Stimulated activated naive B cell treated with anti-CD40 and anti-IgM and Interleukin-4, amounts not matched to agents 10 μg/mL and 1 μg/mL and 100 μg/mL, for 72 hours (primary cell): ENCODE data around the gene MAN2B1.

Experiments
- ATAC-seq, 2 donors: fragments of 150-1000 bp; cut with Tn5 transposase; replicated peaks; 2 replicates each; pipeline ENCODE4 v1.10.0; 2021; ENCODE audit warnings: moderate library complexity in 1 of 2
- DNase-seq: peaks from one replicate; pipeline ENCODE4 v3.0.0; 2021
- H3K27ac Mint-ChIP-seq: one replicate; pipeline ENCODE4 v1.8.0; 2022; ENCODE audit warnings: mild to moderate bottlenecking, mixed read lengths
- H3K27me3 Mint-ChIP-seq, 2 donors: one replicate each; pipeline ENCODE4 v1.8.0; 2022; ENCODE audit warnings: mixed read lengths in 2 of 2
- H3K36me3 Mint-ChIP-seq, 2 donors: one replicate each; pipeline ENCODE4 v1.8.0; 2022; ENCODE audit warnings: mixed read lengths in 2 of 2, mild to moderate bottlenecking in 1 of 2
- H3K4me1 Mint-ChIP-seq, 2 donors: one replicate each; pipeline ENCODE4 v1.8.0; 2022; ENCODE audit warnings: mixed read lengths in 2 of 2, mild to moderate bottlenecking in 1 of 2
- H3K4me3 Mint-ChIP-seq, 2 donors: one replicate each; pipeline ENCODE4 v1.8.0; 2022; ENCODE audit warnings: mild to moderate bottlenecking in 2 of 2, mixed read lengths in 2 of 2, moderate library complexity in 1 of 2
- H3K9me3 Mint-ChIP-seq, 2 donors: one replicate each; pipeline ENCODE4 v1.8.0; 2022; ENCODE audit warnings: mixed read lengths in 2 of 2, mild to moderate bottlenecking in 1 of 2

The MAN2B1 gene

DNA sequence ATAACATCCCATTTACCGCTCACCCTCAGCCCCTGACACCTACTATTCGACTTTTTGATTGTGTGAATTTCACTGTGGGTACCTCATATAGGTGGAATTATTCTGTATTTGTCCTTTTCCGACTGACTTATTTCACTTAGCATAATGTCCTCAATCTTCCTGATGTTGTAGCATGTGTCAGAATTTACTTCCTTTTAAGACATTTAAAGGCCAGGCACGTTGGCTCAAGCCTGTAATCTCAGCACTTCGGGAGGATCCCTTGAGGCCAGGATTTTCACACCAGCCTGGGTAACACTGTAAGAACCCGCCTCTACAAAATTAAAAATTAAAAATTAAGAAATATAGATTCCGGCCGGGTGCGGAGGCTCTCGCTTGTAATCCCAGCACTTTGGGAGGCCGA lies 68.9 kb downstream of the MAN2B1 start:
- no peaks in the 10 kb centered on the region for H3K27me3 Mint-ChIP-seq
- ATAC-seq = no peak
- H3K36me3 Mint-ChIP-seq = peaks cover 16 to 29% of the 10 kb centered on the region in 2 donors
- H3K9me3 Mint-ChIP-seq = no peaks in the 10 kb centered on the region
- no peak for DNase-seq
- H3K4me3 Mint-ChIP-seq = no peak overlapping the region
- no peaks in the 10 kb centered on the region for H3K4me1 Mint-ChIP-seq
- no peak overlapping the region for H3K27ac Mint-ChIP-seq

DNA sequence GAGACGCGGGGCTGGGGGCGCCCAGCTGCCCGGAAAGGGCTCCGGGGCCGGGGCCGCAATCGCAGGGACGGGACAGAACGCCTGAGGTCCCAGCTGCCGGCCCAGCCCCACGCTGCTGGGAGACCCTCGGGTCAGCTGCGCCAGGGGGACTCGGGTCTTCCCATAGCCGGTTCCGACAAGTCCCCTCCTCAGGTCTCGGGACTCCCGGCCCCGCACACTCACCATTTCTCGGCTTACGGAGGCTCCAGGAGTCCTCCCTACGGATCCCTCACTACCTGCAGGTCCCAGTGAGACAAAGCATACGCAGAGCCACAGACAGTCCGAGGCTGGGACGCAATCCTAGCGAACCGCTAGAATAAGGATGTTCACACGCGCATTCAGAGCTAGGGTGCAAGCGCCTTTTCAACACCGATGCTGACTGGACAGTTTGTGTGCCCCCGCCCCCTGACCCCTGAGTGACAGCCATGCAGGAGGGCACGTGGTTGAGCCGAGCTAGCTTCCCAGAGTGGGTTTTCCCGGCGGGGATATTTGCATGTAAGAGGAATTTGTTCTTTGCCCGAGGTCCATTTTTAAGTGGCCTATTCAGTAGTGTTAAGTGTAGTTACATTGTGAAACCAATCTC lies 69.5 kb downstream of the MAN2B1 start:
- no peaks in the 10 kb centered on the region for H3K4me1 Mint-ChIP-seq
- peaks cover 14 to 28% of the 10 kb centered on the region in 2 donors for H3K36me3 Mint-ChIP-seq

More for the DNA sequence above, 69.5 kb downstream of the MAN2B1 start:
- no peak overlapping the region for H3K4me3 Mint-ChIP-seq
- ATAC-seq (no peak), DNase-seq (no peak)
- H3K27me3 Mint-ChIP-seq = no peaks in the 10 kb centered on the region
- no peak overlapping the region for H3K27ac Mint-ChIP-seq
- no peaks in the 10 kb centered on the region for H3K9me3 Mint-ChIP-seq
